OCI-M2 (cell line): ENCODE results near the gene IGF2.
"Not testable (repeated sequence)": the region's sequence is repeated elsewhere in the genome, so short reads cannot be mapped to it uniquely, and the experiment has no call there.

Experiments
- DNase-seq: peaks from one replicate; lab custom pipeline; 2025; ENCODE audit not compliant: unreplicated experiment; lab: John Stamatoyannopoulos, UW

The IGF2 gene, protein sequence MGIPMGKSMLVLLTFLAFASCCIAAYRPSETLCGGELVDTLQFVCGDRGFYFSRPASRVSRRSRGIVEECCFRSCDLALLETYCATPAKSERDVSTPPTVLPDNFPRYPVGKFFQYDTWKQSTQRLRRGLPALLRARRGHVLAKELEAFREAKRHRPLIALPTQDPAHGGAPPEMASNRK

GRCh38 chr11:2139123-2139521 lies at the start of gene IGF2:
Gene IGF2 (minus strand): TSS chr11:2139389. CDS start chr11:2135523, 3,866 bp downstream.
- DNase-seq = no peak

DNA sequence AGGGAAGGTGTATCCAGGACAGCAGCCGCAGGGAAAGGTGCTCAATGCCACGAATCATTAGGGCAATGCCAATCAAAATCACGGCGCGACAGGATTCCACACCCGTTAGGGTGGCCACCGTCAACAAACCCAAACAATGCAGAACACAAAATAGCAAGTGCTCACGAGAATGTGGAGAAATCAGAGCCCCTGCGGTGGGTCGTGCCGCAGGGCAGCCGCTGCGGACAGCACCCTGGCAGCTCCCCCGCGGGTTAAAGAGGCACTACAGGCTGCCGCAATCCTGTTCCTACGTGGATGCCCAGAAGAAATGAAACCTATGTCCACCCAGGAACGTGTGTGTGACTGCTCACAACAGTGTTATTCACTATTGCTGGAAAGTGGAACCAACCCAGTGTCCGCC lies 49.6 kb upstream of the IGF2 start:
- DNase-seq = no peak

DNA sequence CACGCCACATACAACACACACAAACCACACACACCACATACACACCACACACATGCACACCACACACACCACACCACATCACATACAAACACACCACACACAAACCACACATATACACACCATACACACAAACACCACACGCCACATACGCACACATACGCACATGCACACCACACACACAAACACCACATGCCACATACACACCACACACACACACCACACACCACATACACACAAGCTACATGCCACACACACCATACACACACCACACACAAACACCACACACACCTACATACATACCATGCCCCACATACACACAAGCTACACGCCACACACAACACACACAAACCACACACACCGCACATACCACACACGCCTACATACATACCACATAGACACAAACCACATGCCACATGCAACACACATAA lies 48.1 kb upstream of the IGF2 start:
- no peak for DNase-seq

GRCh38 chr11:2186669-2187279 lies 47.6 kb upstream of the IGF2 start:
- DNase-seq = no peak

DNA sequence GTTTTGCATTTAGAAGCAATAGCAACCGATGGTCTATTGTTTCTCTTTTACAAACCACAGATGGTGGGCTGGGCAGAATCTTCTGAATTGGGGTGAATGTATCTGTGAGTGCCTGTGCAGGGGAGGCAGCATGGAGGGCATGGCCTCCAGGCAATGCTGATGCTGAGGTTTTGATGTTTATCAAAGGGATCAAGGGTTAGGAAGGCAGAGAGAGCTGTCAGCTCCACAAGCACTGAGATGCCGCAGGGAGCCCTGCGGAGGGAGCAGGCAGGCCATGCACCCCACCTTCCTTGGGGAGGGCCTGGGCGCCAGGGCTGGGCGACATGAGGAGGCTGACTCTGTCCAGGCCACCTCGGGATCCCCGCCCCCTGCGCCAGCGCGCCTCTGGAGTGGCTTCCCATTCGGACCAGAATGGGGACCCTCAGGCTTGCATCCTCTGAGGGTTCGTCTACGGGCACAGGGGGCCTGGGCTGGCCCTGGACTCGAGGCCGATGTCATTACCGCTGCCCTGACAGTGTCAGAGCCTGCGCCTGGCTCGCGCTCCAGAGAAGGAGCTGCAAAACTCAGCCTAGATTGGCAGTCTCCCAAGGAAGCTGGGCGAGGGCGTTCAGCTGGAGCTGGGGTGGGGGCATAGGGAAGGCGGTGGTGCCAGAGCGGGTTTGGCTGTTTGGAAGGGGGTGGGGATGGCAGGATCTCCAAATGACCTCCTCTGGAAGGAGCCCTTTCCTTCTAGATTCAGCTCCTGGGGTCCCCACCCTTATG lies 46.3 kb upstream of the IGF2 start:
- DNase-seq = no peak

- no peak for DNase-seq
Observed at GRCh38 chr11:2182692-2183474, 43.7 kb upstream of the IGF2 start.

DNA sequence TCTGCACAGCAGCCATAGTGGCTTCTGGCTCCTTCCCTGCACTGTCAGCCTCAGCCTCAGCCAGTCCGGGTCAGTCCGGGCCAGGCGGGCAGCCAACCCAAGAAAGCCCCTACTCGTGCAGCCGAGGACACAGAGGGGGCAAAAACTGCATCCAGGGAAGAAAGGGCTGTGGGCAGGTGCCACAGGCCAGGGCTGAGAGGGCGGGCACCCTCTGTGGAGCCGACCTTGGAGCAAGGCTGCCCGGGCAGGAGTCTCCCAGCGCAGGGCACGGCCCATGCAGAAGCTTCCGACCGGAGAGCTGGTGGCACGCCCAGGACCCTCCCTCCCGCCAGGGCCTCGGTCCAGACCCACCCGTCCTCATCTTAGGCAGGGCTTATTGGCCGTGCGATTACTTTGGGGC lies 42.9 kb upstream of the IGF2 start:
- no peak for DNase-seq

DNA sequence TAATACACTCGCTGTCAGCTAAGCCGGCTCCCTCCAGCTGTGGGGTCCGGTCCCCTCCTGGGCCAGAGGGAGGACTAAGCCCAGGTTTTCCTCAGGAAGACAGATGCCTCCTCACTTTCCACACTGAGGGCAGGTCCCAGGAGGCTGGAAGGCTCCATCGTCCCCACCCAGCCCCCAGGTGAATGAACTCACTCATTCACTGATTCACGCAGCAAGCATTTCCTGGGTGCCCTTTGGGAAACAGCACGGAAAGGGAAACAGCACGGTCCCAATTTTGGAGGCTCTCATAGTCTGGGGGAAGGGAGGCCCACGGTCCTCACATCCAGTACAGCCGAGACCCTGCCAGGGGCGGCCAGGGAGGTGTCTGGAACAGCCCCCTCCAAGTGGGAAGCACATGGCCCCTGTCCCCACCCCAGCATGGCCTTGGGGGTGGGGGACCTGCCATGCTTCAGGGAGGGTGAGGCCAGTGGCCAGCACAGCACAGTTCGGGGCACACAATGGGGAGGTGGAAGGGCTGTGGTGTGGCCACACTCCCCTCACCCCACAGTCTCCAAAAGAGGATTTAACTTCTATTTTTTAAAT lies 41.7 kb upstream of the IGF2 start:
- DNase-seq = no peak

DNA sequence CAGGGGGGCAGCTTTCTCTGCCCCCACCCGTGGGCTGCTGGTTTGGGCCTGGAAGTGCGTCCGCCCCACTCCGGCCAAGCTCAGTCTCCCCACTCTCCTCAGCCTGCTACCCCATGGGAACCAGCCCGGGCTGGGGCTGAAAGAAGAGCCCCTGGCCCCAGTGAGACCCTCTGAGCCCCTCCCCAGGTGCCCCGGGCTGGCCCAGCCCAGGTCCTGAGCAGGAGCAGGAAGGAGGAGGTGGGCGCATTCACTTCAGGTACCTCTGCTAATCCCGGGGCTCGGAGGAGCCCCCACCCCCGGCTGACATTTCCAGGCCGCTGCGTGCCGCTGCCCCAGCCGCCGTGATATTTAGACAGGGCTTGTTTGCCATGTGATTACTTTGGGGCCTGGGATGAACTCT lies 41.2 kb upstream of the IGF2 start:
- DNase-seq = no peak

DNA sequence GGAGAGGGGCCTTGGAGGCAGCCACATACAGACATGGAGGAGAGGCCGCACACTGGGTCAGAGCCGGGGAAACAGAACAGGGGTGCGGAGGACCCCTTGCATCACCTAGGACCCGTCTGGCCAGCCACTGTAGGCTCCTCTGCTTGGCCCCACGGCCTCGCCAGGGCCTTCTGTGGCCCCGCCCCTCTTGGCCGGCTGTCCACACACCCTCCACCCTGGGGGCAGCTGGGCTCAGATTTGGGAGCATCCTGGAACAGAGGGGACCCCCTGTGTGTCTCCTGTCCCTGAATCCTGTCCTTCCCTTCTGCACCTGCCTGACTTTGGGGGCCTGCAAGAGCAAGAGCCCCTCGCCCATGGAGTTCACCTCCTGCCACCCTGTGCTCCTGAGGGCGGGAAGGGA lies 40.3 kb upstream of the IGF2 start:
- no peak for DNase-seq

- no peak for DNase-seq
Observed at GRCh38 chr11:2178906-2179494, 39.8 kb upstream of the IGF2 start.

DNA sequence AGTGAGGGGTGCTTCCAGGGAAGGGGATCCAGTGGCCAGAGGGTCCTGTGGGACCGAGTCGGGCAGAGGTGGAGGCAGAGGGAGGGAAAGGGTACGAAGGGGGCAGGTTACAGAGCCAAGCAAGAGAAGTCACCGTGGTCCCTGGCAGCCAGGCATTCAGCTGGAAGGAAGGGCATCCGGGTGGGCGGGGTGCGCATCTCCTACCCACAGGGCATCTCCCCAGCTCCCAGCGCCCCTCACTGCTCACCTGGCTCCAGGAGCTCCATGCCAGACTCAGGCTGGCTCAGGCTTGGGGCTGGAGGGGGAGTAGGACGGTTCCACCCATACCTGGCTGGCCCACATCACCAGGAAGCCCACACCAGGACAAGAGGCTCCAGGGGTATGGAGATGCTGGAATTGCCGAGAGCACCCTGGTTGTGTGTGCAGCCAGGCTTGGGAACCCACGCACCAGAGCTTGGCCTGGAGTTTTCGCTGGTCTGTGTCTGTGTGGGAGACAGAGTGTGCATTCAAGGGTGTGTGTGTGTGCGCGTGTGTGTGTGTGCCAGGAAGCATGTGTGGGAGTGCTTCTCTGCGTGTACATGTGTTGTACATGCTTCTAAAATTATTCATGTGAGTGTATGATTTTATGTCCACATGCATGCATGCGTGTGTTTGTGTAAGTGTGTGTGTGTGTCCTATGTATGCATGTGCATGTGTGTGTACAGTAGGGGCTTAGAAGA lies 39.0 kb upstream of the IGF2 start:
- DNase-seq = not testable (repeated sequence)

GRCh38 chr11:2177076-2177475 lies 37.9 kb upstream of the IGF2 start:
- no peak for DNase-seq

DNA sequence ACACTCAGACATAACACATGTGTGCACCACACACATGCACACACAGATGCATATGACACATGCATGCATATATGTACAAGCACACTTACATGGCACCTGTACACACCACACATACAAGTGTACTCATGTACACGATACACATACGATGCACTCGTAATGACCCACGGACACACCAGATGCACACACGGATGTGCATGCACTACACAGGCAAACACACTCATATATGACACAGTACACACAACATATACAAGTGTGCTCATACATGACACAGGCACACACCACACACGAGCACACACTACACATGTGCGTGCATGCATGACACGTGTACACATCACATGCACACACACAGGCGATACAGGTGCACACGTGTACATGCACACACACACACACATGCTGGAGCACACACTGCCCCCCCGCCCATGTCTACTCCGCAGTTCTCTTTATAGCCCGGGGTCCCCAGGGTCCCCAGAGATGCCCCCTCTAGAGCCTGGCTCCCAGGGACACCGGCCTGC lies 37.3 kb upstream of the IGF2 start:
- DNase-seq = no peak

- no peak for DNase-seq
Observed at GRCh38 chr11:2175659-2176058, 36.5 kb upstream of the IGF2 start.

- no peak for DNase-seq
Observed at GRCh38 chr11:2174361-2174760, 35.2 kb upstream of the IGF2 start.

DNA sequence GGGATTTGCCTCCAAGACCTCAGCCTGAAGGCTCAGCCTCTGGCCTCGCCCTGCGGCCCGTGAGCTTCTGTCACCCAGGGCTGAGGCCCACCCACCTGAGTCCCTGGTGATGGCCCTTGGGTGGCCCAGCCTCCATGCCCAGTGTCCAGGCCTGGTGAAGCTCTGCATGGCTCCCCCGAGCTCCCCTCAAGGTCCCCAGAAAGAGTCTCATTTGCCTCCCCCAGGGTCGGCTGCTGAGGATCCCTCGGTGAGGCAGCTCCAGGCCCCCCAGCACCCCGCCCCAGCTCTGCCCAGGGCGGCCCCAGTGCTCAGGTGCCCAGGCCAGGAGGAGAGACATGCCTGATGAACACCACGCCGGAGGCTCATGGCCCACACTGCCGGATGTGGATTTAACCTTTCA lies 34.6 kb upstream of the IGF2 start:
- DNase-seq = no peak

DNA sequence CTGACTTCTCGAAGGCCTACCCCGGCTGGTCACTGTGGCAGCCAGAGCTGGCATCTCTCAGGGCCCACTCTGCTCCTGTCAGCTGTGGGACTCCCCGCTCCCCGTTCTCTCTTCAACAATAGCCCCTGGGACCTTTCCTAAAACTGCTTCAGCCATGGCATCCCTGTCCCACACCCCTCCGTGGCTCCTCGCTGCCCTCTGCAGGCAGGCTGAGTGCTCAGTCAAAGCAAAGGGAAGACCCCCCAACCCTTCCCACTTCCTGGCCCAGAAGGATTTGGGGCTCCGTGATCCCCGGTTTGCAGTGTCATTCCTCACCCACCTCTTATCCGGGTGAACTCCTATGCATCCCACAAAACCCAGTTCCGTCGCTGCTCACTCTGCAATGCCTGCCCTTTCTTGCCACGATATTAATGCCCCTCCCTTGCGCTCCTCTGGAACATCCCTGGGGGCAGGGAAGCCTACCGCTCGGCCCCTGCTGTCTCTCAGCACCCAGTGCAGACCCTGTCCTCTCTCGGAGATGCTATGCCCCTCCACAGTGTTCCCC lies 34.0 kb upstream of the IGF2 start:
- no peak for DNase-seq

DNA sequence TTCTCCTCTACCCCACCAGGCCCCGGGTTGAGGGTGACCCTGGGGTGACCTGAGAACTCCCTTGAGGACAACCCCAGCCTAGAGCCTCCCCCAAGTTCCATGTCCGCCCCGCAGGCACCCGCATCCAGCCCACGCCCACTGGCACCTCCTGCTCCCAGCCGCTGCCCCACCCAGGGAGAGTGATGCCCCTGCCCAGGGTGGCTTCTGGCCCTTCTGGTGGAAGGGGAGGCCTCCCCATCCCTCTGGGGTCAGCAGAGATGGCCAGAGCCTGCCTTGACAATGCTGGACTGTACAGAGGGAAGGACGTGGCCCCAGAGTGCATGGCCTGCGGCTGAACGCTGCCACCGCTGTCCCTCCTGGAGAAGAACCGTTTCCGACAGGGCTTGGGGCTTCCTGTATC lies 33.5 kb upstream of the IGF2 start:
- DNase-seq = no peak

GRCh38 chr11:2171591-2172003 lies 32.4 kb upstream of the IGF2 start, which contains the start of gene TH:
Gene TH (minus strand): TSS chr11:2171815. CDS start chr11:2171786, 29 bp downstream.
- DNase-seq = no peak
